Endodermal cell (in vitro differentiated cells): ENCODE results near the gene RADIL. TPM values are rescaled to one million over a fixed set of nuclear protein-coding genes. Genes with fewer than 3 reads are reported as not detected.

Experiments used
- DNase-seq: peaks from one replicate; pipeline ENCODE4 v3.0.0-alpha.2; 2017
- H3K27ac ChIP-seq: 2 replicates; pipeline ENCODE4 v1.5.1; 2013; ENCODE audit warnings: mild to moderate bottlenecking, low read depth, low read length, moderate library complexity
- H3K27me3 ChIP-seq: 2 replicates; pipeline ENCODE4 v1.6.1; 2013; ENCODE audit warnings: mild to moderate bottlenecking, low read length, moderate library complexity; ENCODE audit not compliant: insufficient read depth, control insufficient read depth, poor library complexity, severe bottlenecking
- H3K36me3 ChIP-seq: 2 replicates; pipeline ENCODE4 v1.7.0; 2013; ENCODE audit warnings: mild to moderate bottlenecking, low read length, moderate library complexity; ENCODE audit not compliant: control insufficient read depth, insufficient read depth
- H3K4me1 ChIP-seq: one replicate; pipeline ENCODE4 v1.7.0; 2013; ENCODE audit warnings: low read length; ENCODE audit not compliant: control insufficient read depth, insufficient read depth
- H3K4me3 ChIP-seq: 2 replicates; pipeline ENCODE4 v1.5.1; 2013; ENCODE audit warnings: mild to moderate bottlenecking, low read length, moderate library complexity
- H3K9ac ChIP-seq: 2 replicates; pipeline ENCODE4 v1.6.1; 2013; ENCODE audit warnings: mild to moderate bottlenecking, low read length, moderate library complexity; ENCODE audit not compliant: poor library complexity, severe bottlenecking; ENCODE audit errors: extremely low read depth
- H3K9me3 ChIP-seq: 2 replicates; pipeline ENCODE4 v1.6.1; 2013; ENCODE audit warnings: mild to moderate bottlenecking, low read length, moderate library complexity; ENCODE audit not compliant: control insufficient read depth
- H3K27ac Mint-ChIP-seq: 2 replicates; pipeline ENCODE4 v1.8.0; 2020; ENCODE audit warnings: mixed read lengths
- H3K27me3 Mint-ChIP-seq: 2 replicates; pipeline ENCODE4 v1.8.0; 2021; ENCODE audit warnings: mild to moderate bottlenecking, mixed read lengths; ENCODE audit not compliant: insufficient read depth
- H3K36me3 Mint-ChIP-seq: 2 replicates; pipeline ENCODE4 v1.8.0; 2020; ENCODE audit warnings: low read depth, mixed read lengths
- H3K4me1 Mint-ChIP-seq: 2 replicates; pipeline ENCODE4 v1.8.0; 2020; ENCODE audit warnings: mixed read lengths
- H3K4me3 Mint-ChIP-seq: 2 replicates; pipeline ENCODE4 v1.8.0; 2020; ENCODE audit warnings: mild to moderate bottlenecking, moderate library complexity, mixed read lengths
- H3K9me3 Mint-ChIP-seq: 2 replicates; pipeline ENCODE4 v1.8.0; 2020; ENCODE audit warnings: mild to moderate bottlenecking, mixed read lengths
- CTCF ChIP-seq: fragments of 200-600 bp; sonication (generic); conservative IDR thresholded peaks from 2 replicates; pipeline ENCODE4 v1.5.0; 2021; ENCODE audit warnings: antibody characterized with exemption, mild to moderate bottlenecking
- WGBS, 2 experiments: methylation state at CpG; one replicate each; pipeline versions ENCODE4 v1.1.5 to v1.1.7; 2013; ENCODE audit warnings: missing lambda C conversion rate in 2 of 2, mixed read lengths in 1 of 2; ENCODE audit not compliant: insufficient coverage in 1 of 2, insufficient read length in 1 of 2; 5-methylcytosine and 5-hydroxymethylcytosine counted together
- total RNA-seq, 2 donors: library from RNA; stranded (reverse); fragmentation: NEBNext Ultra II Directional in 1 of 2; extraction: Animal tissue kit (Norgen Biotek cat#: 25700) in 1 of 2; gene quantifications; 2 replicates in 1 of 2; 3 replicates in 1 of 2; pipeline ENCODE4 v1.2.1, GENCODE V29; 2021

RADIL gene
- total RNA-seq, 2 donors from 2014 or later, result 34.9 to 47.6 TPM

GRCh38 chr7:4766666-4767519 lies 116.6 kb downstream of the RADIL start:
- WGBS, 2 experiments, result 94 to 95% methylated on average over 26 to 37 of the region's 37 CpGs
- no peak for TF ChIP-seq CTCF
- Histone ChIP-seq H3K4me3 (no peak overlapping the region), H3K36me3 (peaks cover 37% of the 10 kb centered on the region), H3K9me3 (no peaks in the 10 kb centered on the region), H3K9ac (no peak overlapping the region), H3K27me3 (no peaks in the 10 kb centered on the region), H3K4me1 (no peaks in the 10 kb centered on the region), H3K27ac (no peak overlapping the region)
- DNase-seq, result no peak
- H3K4me3 Mint-ChIP-seq, result no peak overlapping the region
- H3K36me3 Mint-ChIP-seq, result peaks cover 25% of the 10 kb centered on the region
- H3K4me1 Mint-ChIP-seq, result no peaks in the 10 kb centered on the region
- H3K27ac Mint-ChIP-seq, result peak overlapping the region; percentile 79
- H3K9me3 Mint-ChIP-seq, result no peaks in the 10 kb centered on the region
- no peaks in the 10 kb centered on the region for H3K27me3 Mint-ChIP-seq

- TF ChIP-seq CTCF, result peak; percentile 73
- no peak overlapping the region for H3K4me3 Mint-ChIP-seq
Measured at GRCh38 chr7:4765776-4766490, 117.6 kb downstream of the RADIL start.

GRCh38 chr7:4764402-4765007 lies 119.0 kb downstream of the RADIL start:
- H3K9ac ChIP-seq, result no peak overlapping the region
- 94 to 98% methylated on average over 34 to 35 of the region's 35 CpGs for WGBS, 2 experiments
- Mint-ChIP-seq H3K4me3 (no peak overlapping the region), H3K27ac (no peak overlapping the region), H3K27me3 (no peaks in the 10 kb centered on the region), H3K36me3 (peaks cover 35% of the 10 kb centered on the region), H3K4me1 (no peaks in the 10 kb centered on the region), H3K9me3 (no peaks in the 10 kb centered on the region)
- peaks cover 53% of the 10 kb centered on the region for H3K36me3 ChIP-seq
- H3K4me1 ChIP-seq, result no peaks in the 10 kb centered on the region
- no peaks in the 10 kb centered on the region for H3K27me3 ChIP-seq
- H3K27ac ChIP-seq, result no peak overlapping the region
- DNase-seq, result no peak
- H3K4me3 ChIP-seq, result no peak overlapping the region
- TF ChIP-seq CTCF, result no peak
- no peaks in the 10 kb centered on the region for H3K9me3 ChIP-seq

More at GRCh38 chr7:4765776-4766490, 117.6 kb downstream of the RADIL start:
- Mint-ChIP-seq H3K9me3 (no peaks in the 10 kb centered on the region), H3K27ac (peak overlapping the region; percentile 79), H3K4me1 (no peaks in the 10 kb centered on the region), H3K27me3 (no peaks in the 10 kb centered on the region), H3K36me3 (peaks cover 33% of the 10 kb centered on the region)
- Histone ChIP-seq H3K27me3 (no peaks in the 10 kb centered on the region), H3K27ac (no peak overlapping the region), H3K4me3 (no peak overlapping the region), H3K36me3 (peaks cover 44% of the 10 kb centered on the region), H3K4me1 (no peaks in the 10 kb centered on the region), H3K9ac (no peak overlapping the region), H3K9me3 (no peaks in the 10 kb centered on the region)
- 89 to 90% methylated on average over 18 to 23 of the region's 23 CpGs for WGBS, 2 experiments
- DNase-seq, result peak; percentile 79
